Endothelial cell of umbilical vein (primary cell): Measurements from ENCODE around the gene COL23A1. TPM values are rescaled to one million over a fixed set of nuclear protein-coding genes. Genes with fewer than 3 reads are reported as not detected.

Experiments
- BruUV-seq: library from RNA; stranded (reverse); fragments of 400-500 nt; replicated peaks from 2 replicates; lab custom pipeline; 2021; lab: Mats Ljungman, UMichigan
- CTCF ChIA-PET: fragments of 300-600, 350-600 bp; sonication (Branson Sonifier 250); formaldehyde crosslinking; loops from one replicate; lab custom pipeline; 2021; ENCODE audit warnings: antibody characterized with exemption, inconsistent platforms; lab: Charles Lee
- POLR2A ChIA-PET: fragments of 300-600, 350-600 bp; sonication (Branson Sonifier 250); formaldehyde crosslinking; loops from one replicate; lab custom pipeline; 2021; ENCODE audit warnings: antibody characterized with exemption, inconsistent platforms; lab: Charles Lee
- DNase-seq: peaks from one replicate; pipeline ENCODE4 v3.0.0-alpha.2; 2011; ENCODE audit warnings: low read depth, low spot score
- FAIRE-seq: peaks from 2 replicates; lab custom pipeline; 2011; peaks lifted over from hg19 to GRCh38; lab: Jason Lieb, UNC
- H2AFZ ChIP-seq: 2 replicates; pipeline ENCODE4 v1.6.0; 2012; ENCODE audit warnings: low read depth, low read length, control low read depth, inconsistent platforms
- H3K27ac ChIP-seq: 2 replicates; pipeline ENCODE4 v1.5.1; 2011; ENCODE audit warnings: low read depth, mild to moderate bottlenecking, control low read depth, low read length, moderate library complexity; ENCODE audit not compliant: insufficient read depth
- H3K27me3 ChIP-seq, 2 experiments: 2 replicates each; pipeline versions ENCODE4 v1.6.0 to v1.6.1; 2011; ENCODE audit warnings: low read length in 2 of 2, mixed read lengths in 1 of 2; ENCODE audit not compliant: control insufficient read depth in 2 of 2, insufficient read depth in 2 of 2
- H3K36me3 ChIP-seq, 2 experiments: 2 replicates in 1 of 2; 3 replicates in 1 of 2; pipeline ENCODE4 v1.5.1; 2011; ENCODE audit warnings: low read length in 2 of 2, mild to moderate bottlenecking in 1 of 2, moderate library complexity in 1 of 2; ENCODE audit not compliant: control insufficient read depth in 2 of 2, insufficient read depth in 2 of 2; ENCODE audit errors: extremely low read depth in 1 of 2
- H3K4me1 ChIP-seq: 3 replicates; pipeline ENCODE4 v1.5.1; 2011; ENCODE audit warnings: mild to moderate bottlenecking, low read length; ENCODE audit not compliant: control insufficient read depth, insufficient read depth; ENCODE audit errors: extremely low read depth
- H3K4me2 ChIP-seq: 2 replicates; pipeline ENCODE4 v1.6.1; 2011; ENCODE audit warnings: low read length, control low read depth, mixed read lengths; ENCODE audit not compliant: insufficient read depth
- H3K4me3 ChIP-seq, 3 experiments: fragments of 200-600 bp in 1 of 3; sonication (generic), shearing (Covaris generic) in 1 of 3; replicated peaks in 1 of 3; 2 replicates each; pipeline ENCODE4 v1.5.1; 2011 to 2016; ENCODE audit warnings: control low read depth in 3 of 3, low read length in 3 of 3, mild to moderate bottlenecking in 2 of 3, inconsistent platforms in 1 of 3, low read depth in 1 of 3, moderate library complexity in 1 of 3; ENCODE audit not compliant: insufficient read depth in 1 of 3
- H3K79me2 ChIP-seq: 2 replicates; pipeline ENCODE4 v1.6.0; 2012; ENCODE audit warnings: low read length, inconsistent platforms; ENCODE audit not compliant: control insufficient read depth, insufficient read depth
- H3K9ac ChIP-seq: replicated peaks from 2 replicates; pipeline ENCODE3; 2011; ENCODE audit warnings: low read length, control low read depth; ENCODE audit not compliant: insufficient read depth; ENCODE audit errors: extremely low read depth
- H3K9me1 ChIP-seq: replicated peaks from 3 replicates; pipeline ENCODE4 v1.6.0; 2011; ENCODE audit warnings: mild to moderate bottlenecking, low read length; ENCODE audit not compliant: control insufficient read depth, insufficient read depth; ENCODE audit errors: extremely low read depth
- H3K9me3 ChIP-seq: replicated peaks from 2 replicates; pipeline ENCODE4 v1.5.1; 2012; ENCODE audit warnings: low read length, inconsistent platforms; ENCODE audit not compliant: control insufficient read depth, insufficient read depth
- H4K20me1 ChIP-seq: replicated peaks from 2 replicates; pipeline ENCODE3; 2011; ENCODE audit warnings: mild to moderate bottlenecking, low read length; ENCODE audit not compliant: control insufficient read depth, insufficient read depth; ENCODE audit errors: extremely low read depth
- CTCF ChIP-seq, 2 donors: IDR thresholded peaks; 1 replicate in 1 of 2; 2 replicates in 1 of 2; pipeline ENCODE4 v1.5.1; 2011; ENCODE audit warnings: low read length in 2 of 2, mild to moderate bottlenecking in 2 of 2, moderate library complexity in 2 of 2, control low read depth in 1 of 2, inconsistent platforms in 1 of 2, low read depth in 1 of 2; ENCODE audit not compliant: insufficient read depth in 1 of 2; ENCODE audit errors: extremely low read depth in 1 of 2
- EZH2 ChIP-seq: IDR thresholded peaks from 2 replicates; pipeline ENCODE4 v1.6.1; 2012; ENCODE audit warnings: borderline replicate concordance, low read depth, mild to moderate bottlenecking, moderate library complexity, low read length, inconsistent platforms; ENCODE audit not compliant: severe bottlenecking
- FOS ChIP-seq: IDR thresholded peaks from 2 replicates; pipeline ENCODE4 v1.6.1; 2011; ENCODE audit warnings: mild to moderate bottlenecking, low read length, moderate library complexity, borderline replicate concordance; ENCODE audit not compliant: insufficient read depth
- GATA2 ChIP-seq: IDR thresholded peaks from 2 replicates; pipeline ENCODE4 v1.7.0; 2011; ENCODE audit warnings: low read depth, mild to moderate bottlenecking, moderate library complexity, mixed read lengths, low read length; ENCODE audit not compliant: insufficient read length, insufficient read depth
- JUN ChIP-seq: IDR thresholded peaks from 2 replicates; pipeline ENCODE4 v1.6.1; 2011; ENCODE audit warnings: borderline replicate concordance, low read depth; ENCODE audit not compliant: insufficient read length, insufficient read depth
- MAX ChIP-seq: IDR thresholded peaks from 2 replicates; pipeline ENCODE4 v1.6.1; 2011; ENCODE audit not compliant: insufficient read depth, insufficient read length
- MYC ChIP-seq: IDR thresholded peaks from one replicate; pipeline ENCODE4 v1.6.1; 2011; ENCODE audit warnings: mild to moderate bottlenecking, low read depth, low read length
- POLR2A ChIP-seq: IDR thresholded peaks from 2 replicates; pipeline ENCODE4 v1.6.1; 2012; ENCODE audit warnings: low read depth, mild to moderate bottlenecking, control low read depth, low read length
- POLR2AphosphoS5 ChIP-seq: IDR thresholded peaks from 2 replicates; pipeline ENCODE4 v1.6.1; 2012; ENCODE audit warnings: low read depth, mild to moderate bottlenecking, control low read depth, low read length, moderate library complexity; ENCODE audit not compliant: insufficient read depth
- dilution Hi-C: fragments of 300-500 bp; cut with MboI; formaldehyde crosslinking; loops from one replicate; pipeline ENCODE4 v1.15.0; 2019; ENCODE audit warnings: low sequenced_read_pairs; ENCODE audit not compliant: extremely low pct_ligation_motif_present
- intact Hi-C: fragments of 100-400 bp; cut with micrococcal nuclease; formaldehyde crosslinking; loops from one replicate; pipeline ENCODE4 v1.10.0; 2022
- polyA plus RNA-seq, 4 experiments: library from polyadenylated mRNA; depleted of rRNA in 3 of 4; stranded (reverse) in 3 of 4; unstranded in 1 of 4; fragments of >200 nt; gene quantifications; 2 replicates each; pipeline versions ENCODE4 v1.2.1 to v1.2.3, GENCODE V29; 2011 to 2012; ENCODE audit warnings: missing spikeins in 1 of 4
- total RNA-seq: library from RNA; stranded (reverse); gene quantifications from 2 replicates; pipeline ENCODE4 v1.2.3, GENCODE V29; 2021

The COL23A1 gene
- total and polyA plus RNA-seq, 2 donors (not counting 3 experiments of a cell fraction or from before 2014, with no cell fraction given): not detected

- H3K9ac ChIP-seq: no peak overlapping the region
- H3K27ac ChIP-seq: no peak overlapping the region
- DNase-seq: no peak
- H3K27me3 ChIP-seq: no peaks in the 10 kb centered on the region
- intact Hi-C loops (no loop called here), dilution Hi-C loops (no loop called here)
- POLR2A ChIA-PET: no interaction called here
- H3K4me2 ChIP-seq: no peak overlapping the region
- no peaks in the 10 kb centered on the region for H3K36me3 ChIP-seq
- no TSS peak for BruUV-seq
- no peak for FAIRE-seq
- H3K9me3 ChIP-seq: no peaks in the 10 kb centered on the region
- no peaks in the 10 kb centered on the region for H3K9me1 ChIP-seq
- no peak overlapping the region for H3K4me3 ChIP-seq
- no peak overlapping the region for H2AFZ ChIP-seq
- H3K4me1 ChIP-seq: no peaks in the 10 kb centered on the region
- CTCF ChIA-PET: no interaction called here
- no peaks in the 10 kb centered on the region for H3K79me2 ChIP-seq
- H4K20me1 ChIP-seq: no peaks in the 10 kb centered on the region
- no peak for TF ChIP-seq POLR2A
- no peak for TF ChIP-seq POLR2AphosphoS5
- no peak for TF ChIP-seq FOS
- TF ChIP-seq CTCF (IDR thresholded peaks at IDR 0.05; ENCODE audit: extremely low read depth in 1 of 2, insufficient read depth in 1 of 2, low read depth in 1 of 2, low read length in 2 of 2): no peak
- TF ChIP-seq MYC: no peak
- TF ChIP-seq JUN: no peak
- TF ChIP-seq EZH2: no peak
- no peak for TF ChIP-seq GATA2
- TF ChIP-seq MAX: no peak
Observed at GRCh38 chr5:178382754-178383164, 207.4 kb downstream of the COL23A1 start.
